Peyer's patch (tissue), 4 donors: ENCODE results near the gene CCNJL.

Experiments used
- CTCF ChIP-seq, 6 experiments: fragments of 450-650 bp in 4 of 6; fragments of 200-600 bp in 2 of 6; sonication (generic) in 1 of 6; IDR thresholded peaks; one replicate each; pipeline ENCODE4 v1.5.1; 2017 to 2019; ENCODE audit warnings: antibody characterized with exemption in 6 of 6, mild to moderate bottlenecking in 3 of 6, moderate library complexity in 1 of 6
- POLR2A ChIP-seq, 2 donors: fragments of 450-650 bp; IDR thresholded peaks; one replicate each; pipeline ENCODE4 v1.5.1; 2017; ENCODE audit warnings: antibody characterized with exemption in 2 of 2, mild to moderate bottlenecking in 2 of 2, moderate library complexity in 2 of 2

GRCh38 chr5:160357861-160358411 is 45.6 kb upstream of the CCNJL start:
- TF ChIP-seq CTCF (IDR thresholded peaks at IDR 0.05) (no peak), POLR2A (IDR thresholded peaks at IDR 0.05) (no peak)
